Choroid plexus epithelial cell (primary cell): ENCODE data around the gene IARS1.

ENCODE experiments used
- DNase-seq: peaks from one replicate; pipeline ENCODE4 v3.0.0-alpha.2; 2010; ENCODE audit warnings: low read depth
- H3K4me3 ChIP-seq: 2 replicates; pipeline ENCODE4 v1.5.1; 2011; ENCODE audit warnings: low read depth, mild to moderate bottlenecking, control low read depth, low read length, moderate library complexity
- TF ChIP-seq, protein P1 (sequence below): conservative IDR thresholded peaks from 2 replicates; pipeline ENCODE4 v1.5.1; 2011; ENCODE audit warnings: low read depth, mild to moderate bottlenecking, control low read depth, inconsistent platforms, low read length, moderate library complexity

The IARS1 gene

GRCh38 chr9:92297611-92298010 is 4.1 kb upstream of the IARS1 start:
- no peak overlapping the region for H3K4me3 ChIP-seq

GRCh38 chr9:92295827-92296258 is 2.3 kb upstream of the IARS1 start:
- H3K4me3 ChIP-seq = no peak overlapping the region
- DNase-seq = no peak
- TF ChIP-seq, protein P1, sequence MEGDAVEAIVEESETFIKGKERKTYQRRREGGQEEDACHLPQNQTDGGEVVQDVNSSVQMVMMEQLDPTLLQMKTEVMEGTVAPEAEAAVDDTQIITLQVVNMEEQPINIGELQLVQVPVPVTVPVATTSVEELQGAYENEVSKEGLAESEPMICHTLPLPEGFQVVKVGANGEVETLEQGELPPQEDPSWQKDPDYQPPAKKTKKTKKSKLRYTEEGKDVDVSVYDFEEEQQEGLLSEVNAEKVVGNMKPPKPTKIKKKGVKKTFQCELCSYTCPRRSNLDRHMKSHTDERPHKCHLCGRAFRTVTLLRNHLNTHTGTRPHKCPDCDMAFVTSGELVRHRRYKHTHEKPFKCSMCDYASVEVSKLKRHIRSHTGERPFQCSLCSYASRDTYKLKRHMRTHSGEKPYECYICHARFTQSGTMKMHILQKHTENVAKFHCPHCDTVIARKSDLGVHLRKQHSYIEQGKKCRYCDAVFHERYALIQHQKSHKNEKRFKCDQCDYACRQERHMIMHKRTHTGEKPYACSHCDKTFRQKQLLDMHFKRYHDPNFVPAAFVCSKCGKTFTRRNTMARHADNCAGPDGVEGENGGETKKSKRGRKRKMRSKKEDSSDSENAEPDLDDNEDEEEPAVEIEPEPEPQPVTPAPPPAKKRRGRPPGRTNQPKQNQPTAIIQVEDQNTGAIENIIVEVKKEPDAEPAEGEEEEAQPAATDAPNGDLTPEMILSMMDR = no peak

More at GRCh38 chr9:92297611-92298010, 4.1 kb upstream of the IARS1 start:
- DNase-seq = no peak
- TF ChIP-seq, protein P1 = no peak

GRCh38 chr9:92295240-92295790 is 1.8 kb upstream of the IARS1 start:
- TF ChIP-seq, protein P1 = no peak
- no peak for DNase-seq
- no peak overlapping the region for H3K4me3 ChIP-seq

- H3K4me3 ChIP-seq = peak overlapping the region; percentile 86
- TF ChIP-seq, protein P1 = no peak
- DNase-seq = no peak
Observed at GRCh38 chr9:92294297-92294676, 790 bp upstream of the IARS1 start.

GRCh38 chr9:92293075-92293354 is 482 bp downstream of the IARS1 start:
- H3K4me3 ChIP-seq = peak overlapping the region; percentile 86
- TF ChIP-seq, protein P1 = no peak
- no peak for DNase-seq

DNA sequence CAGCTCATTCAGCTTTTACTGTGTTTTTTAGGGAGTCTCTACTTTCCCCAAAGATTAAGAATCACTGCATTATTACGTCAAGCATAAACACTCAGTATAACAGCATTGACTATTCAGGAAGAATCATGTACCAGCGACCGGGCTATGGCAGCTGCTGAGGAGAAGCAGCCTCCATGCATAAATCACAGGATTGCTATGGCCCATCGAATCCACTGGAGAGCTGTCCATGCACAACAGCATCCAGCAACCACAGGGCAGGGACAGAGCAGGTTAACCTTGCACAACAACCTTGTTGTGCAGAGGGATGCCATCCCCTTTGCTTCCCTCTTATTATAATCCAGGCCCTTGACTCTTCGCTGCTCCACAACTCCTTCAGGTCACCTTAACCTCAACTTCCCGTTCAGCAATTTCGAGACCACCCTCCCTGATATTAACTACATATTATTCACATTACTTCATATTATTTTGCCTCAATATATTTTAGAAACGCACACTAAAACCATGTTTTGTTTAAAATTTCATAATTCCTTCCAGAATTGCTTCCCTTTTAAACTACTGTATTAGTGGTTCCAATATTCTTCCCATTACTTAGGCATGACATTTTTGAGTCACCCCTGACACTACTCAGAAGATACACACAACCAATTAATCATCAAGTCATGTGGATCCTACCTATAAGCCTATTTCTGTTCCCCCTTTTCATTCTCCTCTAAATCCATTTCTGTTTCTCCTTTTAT is 991 bp downstream of the IARS1 start:
- peak overlapping the region; percentile 86 for H3K4me3 ChIP-seq
- TF ChIP-seq, protein P1 = no peak
- no peak for DNase-seq

DNA sequence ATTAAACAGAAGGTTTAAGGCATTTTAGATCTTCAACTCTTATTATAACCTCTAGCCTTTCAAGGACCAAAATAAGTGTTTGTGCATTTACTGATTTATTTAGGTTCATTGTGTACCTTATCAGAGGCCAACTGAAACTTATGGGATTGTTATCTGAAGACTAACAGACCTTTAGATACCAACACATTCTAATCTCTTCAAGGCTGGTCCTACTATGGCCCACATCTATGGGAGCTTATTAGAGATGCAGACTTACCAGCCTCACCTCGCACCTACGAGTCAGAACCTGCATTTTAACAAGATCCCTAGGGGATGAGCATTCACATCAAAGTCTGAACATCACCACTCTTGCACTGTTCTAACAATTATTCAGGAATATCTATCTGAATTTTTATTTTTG is 1.9 kb downstream of the IARS1 start:
- no peak overlapping the region for H3K4me3 ChIP-seq
- no peak for DNase-seq
- TF ChIP-seq, protein P1 = no peak
